ENCODE results near the gene DUOX1. TPM values are rescaled to one million over a fixed set of nuclear protein-coding genes. Genes with fewer than 3 reads are reported as not detected.

Gene DUOX1
- total RNA-seq, 1 donor from 2014 or later: 0.07 TPM

- peaks cover 30% of the 10 kb centered on the region for H3K27me3 ChIP-seq (ENCODE audit: insufficient read depth, low read length)
- H3K27me3 Mint-ChIP-seq (ENCODE audit: low read depth, unreplicated experiment): peaks cover 41% of the 10 kb centered on the region
Measured at GRCh38 chr15:45120081-45120972, 9.5 kb upstream of the DUOX1 start.

GRCh38 chr15:45121020-45121419 lies 8.8 kb upstream of the DUOX1 start:
- no peak overlapping the region for H3K4me2 ChIP-seq (ENCODE audit: low read length)
- FAIRE-seq (peak; percentile 13), DNase-seq (ENCODE audit: low read depth) (no peak)
- H3K4me1 Mint-ChIP-seq (ENCODE audit: low read depth, unreplicated experiment): peaks cover 16% of the 10 kb centered on the region
- no peaks in the 10 kb centered on the region for H3K79me2 ChIP-seq (ENCODE audit: insufficient read depth, low read length)
- peaks cover 9% of the 10 kb centered on the region for H3K4me1 ChIP-seq (ENCODE audit: insufficient read depth, low read length)
- H3K27ac ChIP-seq (ENCODE audit: low read depth, low read length): no peak overlapping the region
- H3K4me3 Mint-ChIP-seq (ENCODE audit: unreplicated experiment): no peak overlapping the region
- no peaks in the 10 kb centered on the region for H3K9me3 Mint-ChIP-seq (ENCODE audit: unreplicated experiment)
- H4K20me1 ChIP-seq (ENCODE audit: insufficient read depth, low read length): no peaks in the 10 kb centered on the region
- H3K27me3 Mint-ChIP-seq (ENCODE audit: low read depth, unreplicated experiment): peaks cover 42% of the 10 kb centered on the region
- TF ChIP-seq EZH2 (IDR thresholded peaks at IDR 0.05; ENCODE audit: insufficient read depth, low read length) (no peak), CTCF (IDR thresholded peaks at IDR 0.05; ENCODE audit: insufficient read depth, low read depth, low read length) (no peak)
- no peaks in the 10 kb centered on the region for H3K36me3 ChIP-seq (ENCODE audit: insufficient read depth, low read length)
- no peak overlapping the region for H3K9ac ChIP-seq (ENCODE audit: low read length)
- H2AFZ ChIP-seq (ENCODE audit: low read depth, low read length): no peak overlapping the region
- no peaks in the 10 kb centered on the region for H3K36me3 Mint-ChIP-seq (ENCODE audit: low read depth, unreplicated experiment)
- no peaks in the 10 kb centered on the region for H3K9me3 ChIP-seq (ENCODE audit: insufficient read depth, low read depth, low read length)
- H3K27me3 ChIP-seq (ENCODE audit: insufficient read depth, low read length): peaks cover 30% of the 10 kb centered on the region
- H3K27ac Mint-ChIP-seq (ENCODE audit: unreplicated experiment): no peak overlapping the region
- no peak overlapping the region for H3K4me3 ChIP-seq (ENCODE audit: insufficient read depth, low read depth, low read length)

More at GRCh38 chr15:45120081-45120972, 9.5 kb upstream of the DUOX1 start:
- H3K27ac ChIP-seq (ENCODE audit: low read depth, low read length): no peak overlapping the region
- TF ChIP-seq CTCF (IDR thresholded peaks at IDR 0.05; ENCODE audit: insufficient read depth, low read depth, low read length) (no peak), EZH2 (IDR thresholded peaks at IDR 0.05; ENCODE audit: insufficient read depth, low read length) (no peak)
- H3K36me3 Mint-ChIP-seq (ENCODE audit: low read depth, unreplicated experiment): no peaks in the 10 kb centered on the region
- no peak overlapping the region for H3K4me3 ChIP-seq (ENCODE audit: insufficient read depth, low read depth, low read length)
- no peak overlapping the region for H3K9ac ChIP-seq (ENCODE audit: low read length)
- no peaks in the 10 kb centered on the region for H3K79me2 ChIP-seq (ENCODE audit: insufficient read depth, low read length)
- no peaks in the 10 kb centered on the region for H3K9me3 Mint-ChIP-seq (ENCODE audit: unreplicated experiment)
- peaks cover 9% of the 10 kb centered on the region for H3K4me1 ChIP-seq (ENCODE audit: insufficient read depth, low read length)
- H3K36me3 ChIP-seq (ENCODE audit: insufficient read depth, low read length): no peaks in the 10 kb centered on the region
- H3K4me1 Mint-ChIP-seq (ENCODE audit: low read depth, unreplicated experiment): peaks cover 16% of the 10 kb centered on the region
- H2AFZ ChIP-seq (ENCODE audit: low read depth, low read length): no peak overlapping the region
- H3K4me3 Mint-ChIP-seq (ENCODE audit: unreplicated experiment): no peak overlapping the region
- no peak for DNase-seq (ENCODE audit: low read depth)
- H3K27ac Mint-ChIP-seq (ENCODE audit: unreplicated experiment): no peak overlapping the region
- H3K9me3 ChIP-seq (ENCODE audit: insufficient read depth, low read depth, low read length): no peaks in the 10 kb centered on the region
- FAIRE-seq: no peak
- H3K4me2 ChIP-seq (ENCODE audit: low read length): no peak overlapping the region
- no peaks in the 10 kb centered on the region for H4K20me1 ChIP-seq (ENCODE audit: insufficient read depth, low read length)

Measured in astrocyte (in vitro differentiated cells and primary cell).